ENCODE measurements around the gene TMEM242. TPM values are rescaled to one million over a fixed set of nuclear protein-coding genes. Genes with fewer than 3 reads are reported as not detected.

TMEM242 gene
- total and polyA plus RNA-seq, 9 donors: 5.5 to 12.1 (median 10.1) TPM

DNA sequence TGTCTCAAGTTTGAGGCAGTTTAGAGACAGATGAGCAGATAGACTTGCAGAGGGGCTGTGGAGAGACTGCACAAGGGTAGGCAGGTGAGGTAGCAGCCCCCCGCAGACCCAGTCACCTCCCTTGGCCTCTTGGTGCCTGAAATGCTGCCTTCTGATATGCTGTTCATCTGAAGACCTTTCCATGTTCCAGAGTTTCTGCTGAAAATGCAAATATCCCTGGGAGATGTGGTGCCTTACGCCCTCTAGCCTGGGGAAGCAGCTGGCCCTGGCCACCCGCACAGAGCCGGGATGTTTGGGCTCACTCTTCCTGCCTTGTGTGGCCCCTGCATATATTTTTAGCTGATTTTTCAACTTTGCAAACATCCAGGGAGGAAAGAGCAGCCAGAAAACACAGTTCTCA, 51.4 kb downstream of the TMEM242 start:
- Histone ChIP-seq H3K27ac (no peak overlapping the region), H3K9me3 (no peaks in the 10 kb centered on the region), H3K4me1 (ENCODE audit: insufficient read depth) (peaks cover 10% of the 10 kb centered on the region), H3K27me3 (no peaks in the 10 kb centered on the region), H3K36me3 (no peaks in the 10 kb centered on the region), H3K4me3 (no peak overlapping the region)
- DNase-seq: no peak
- TF ChIP-seq EP300 (IDR thresholded peaks at IDR 0.05) (no peak), POLR2A (IDR thresholded peaks at IDR 0.05) (no peak)
- TF ChIP-seq, protein P1, sequence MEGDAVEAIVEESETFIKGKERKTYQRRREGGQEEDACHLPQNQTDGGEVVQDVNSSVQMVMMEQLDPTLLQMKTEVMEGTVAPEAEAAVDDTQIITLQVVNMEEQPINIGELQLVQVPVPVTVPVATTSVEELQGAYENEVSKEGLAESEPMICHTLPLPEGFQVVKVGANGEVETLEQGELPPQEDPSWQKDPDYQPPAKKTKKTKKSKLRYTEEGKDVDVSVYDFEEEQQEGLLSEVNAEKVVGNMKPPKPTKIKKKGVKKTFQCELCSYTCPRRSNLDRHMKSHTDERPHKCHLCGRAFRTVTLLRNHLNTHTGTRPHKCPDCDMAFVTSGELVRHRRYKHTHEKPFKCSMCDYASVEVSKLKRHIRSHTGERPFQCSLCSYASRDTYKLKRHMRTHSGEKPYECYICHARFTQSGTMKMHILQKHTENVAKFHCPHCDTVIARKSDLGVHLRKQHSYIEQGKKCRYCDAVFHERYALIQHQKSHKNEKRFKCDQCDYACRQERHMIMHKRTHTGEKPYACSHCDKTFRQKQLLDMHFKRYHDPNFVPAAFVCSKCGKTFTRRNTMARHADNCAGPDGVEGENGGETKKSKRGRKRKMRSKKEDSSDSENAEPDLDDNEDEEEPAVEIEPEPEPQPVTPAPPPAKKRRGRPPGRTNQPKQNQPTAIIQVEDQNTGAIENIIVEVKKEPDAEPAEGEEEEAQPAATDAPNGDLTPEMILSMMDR (IDR thresholded peaks at IDR 0.05): no peak
- WGBS, 3 donors: 49 to 58% (median 53%) methylated on average over 4 of the region's 4 CpGs
- intact Hi-C loops (cut with DNase I): loop anchor here in 3 of 4 donors (2.0 to 10.0 kb wide), 5 partner anchors 31 to 707 kb away; no protein-coding TSS in a partner anchor

DNA sequence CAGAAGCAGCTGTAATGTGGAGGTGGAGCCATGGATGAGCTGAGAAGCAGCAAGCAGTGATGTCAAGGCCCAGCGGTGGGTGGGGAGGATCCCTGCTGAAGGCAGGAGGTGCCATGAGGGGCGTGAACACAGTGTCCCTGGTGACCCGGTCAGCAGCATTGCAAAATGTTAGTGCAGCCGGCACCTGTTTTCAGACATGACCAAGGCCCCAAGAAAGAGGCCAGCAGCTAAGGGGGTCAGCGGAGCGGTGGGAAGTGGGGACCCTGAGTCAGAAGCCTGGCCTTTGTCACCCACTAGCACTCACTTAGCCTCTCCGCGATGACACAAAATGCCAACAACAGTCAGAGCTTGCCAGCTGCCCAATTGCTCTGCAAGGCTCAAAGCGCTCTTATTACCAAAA, 51.9 kb downstream of the TMEM242 start:
- Histone ChIP-seq H3K27me3 (no peaks in the 10 kb centered on the region), H3K4me1 (ENCODE audit: insufficient read depth) (peaks cover 10% of the 10 kb centered on the region), H3K27ac (no peak overlapping the region), H3K36me3 (no peaks in the 10 kb centered on the region), H3K4me3 (no peak overlapping the region), H3K9me3 (no peaks in the 10 kb centered on the region)
- no peak for DNase-seq
- TF ChIP-seq, protein P1 (IDR thresholded peaks at IDR 0.05): no peak
- TF ChIP-seq POLR2A (IDR thresholded peaks at IDR 0.05): no peak
- no peak for TF ChIP-seq EP300 (IDR thresholded peaks at IDR 0.05)
- intact Hi-C loops (cut with DNase I): loop anchor here in 3 of 4 donors (5.0 to 10.0 kb wide), 4 partner anchors 34 to 707 kb away; no protein-coding TSS in a partner anchor
- WGBS, 3 donors: 95 to 97% (median 96%) methylated on average over 9 of the region's 9 CpGs

DNA sequence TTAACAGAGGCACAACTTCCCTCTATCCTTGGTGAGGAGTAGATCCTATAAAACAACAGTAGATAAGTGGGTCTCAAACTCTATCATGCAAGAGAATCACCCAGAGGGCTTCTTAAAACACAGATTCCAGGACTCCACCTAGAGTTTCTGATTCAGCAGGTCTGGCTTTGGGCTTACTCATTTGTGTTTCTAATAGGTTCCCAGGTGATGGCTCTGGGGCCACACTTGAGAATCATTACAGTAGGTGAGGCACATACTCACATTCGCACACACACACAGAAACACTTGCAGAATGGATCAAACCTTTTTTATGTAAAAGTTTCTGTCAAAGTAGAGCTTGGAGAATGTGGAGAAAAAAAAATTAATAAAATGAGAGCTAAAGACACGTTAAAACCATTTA, 52.4 kb downstream of the TMEM242 start:
- Histone ChIP-seq H3K36me3 (no peaks in the 10 kb centered on the region), H3K27me3 (no peaks in the 10 kb centered on the region), H3K9me3 (no peaks in the 10 kb centered on the region), H3K27ac (no peak overlapping the region), H3K4me3 (no peak overlapping the region), H3K4me1 (ENCODE audit: insufficient read depth) (peaks cover 10% of the 10 kb centered on the region)
- TF ChIP-seq, protein P1 (IDR thresholded peaks at IDR 0.05): no peak
- no peak for TF ChIP-seq POLR2A (IDR thresholded peaks at IDR 0.05)
- no peak for TF ChIP-seq EP300 (IDR thresholded peaks at IDR 0.05)
- intact Hi-C loops (cut with DNase I): loop anchor here in 3 of 4 donors (5.0 to 10.0 kb wide), 4 partner anchors 34 to 706 kb away; no protein-coding TSS in a partner anchor
- 85 to 92% (median 88%) methylated on average over 2 of the region's 2 CpGs for WGBS, 3 donors
- DNase-seq: no peak

DNA sequence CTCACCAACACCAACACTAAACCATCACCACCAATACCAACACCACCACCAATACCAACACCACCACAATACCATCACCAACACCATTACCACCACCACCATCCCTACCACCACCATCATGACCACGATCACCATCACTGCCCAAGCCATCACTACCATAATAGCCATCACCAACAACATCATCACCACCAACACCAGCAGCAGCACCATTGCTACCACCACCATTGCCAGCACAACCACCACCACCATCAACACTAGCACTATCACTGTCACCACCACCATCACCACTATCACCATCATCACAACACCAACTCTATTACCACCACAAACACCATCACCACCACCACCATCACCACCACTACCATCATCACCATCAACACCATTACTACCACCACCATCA, 53.0 kb downstream of the TMEM242 start:
- H3K27ac ChIP-seq: no peak overlapping the region
- no peak for DNase-seq
- 91 to 100% (median 97%) methylated on average over 1 of the region's 1 CpG for WGBS, 3 donors
- H3K9me3 ChIP-seq: no peaks in the 10 kb centered on the region
- TF ChIP-seq EP300 (IDR thresholded peaks at IDR 0.05) (no peak), POLR2A (IDR thresholded peaks at IDR 0.05) (no peak)
- TF ChIP-seq, protein P1 (IDR thresholded peaks at IDR 0.05): no peak
- H3K4me1 ChIP-seq (ENCODE audit: insufficient read depth): peaks cover 10% of the 10 kb centered on the region
- no peaks in the 10 kb centered on the region for H3K27me3 ChIP-seq
- H3K36me3 ChIP-seq: no peaks in the 10 kb centered on the region
- H3K4me3 ChIP-seq: no peak overlapping the region
- intact Hi-C loops (cut with DNase I): loop anchor here in 3 of 4 donors (5.0 to 10.0 kb wide), 4 partner anchors 33 to 706 kb away; no protein-coding TSS in a partner anchor

Data from ovary (tissue), 9 donors.